Measurements from ENCODE around the gene MRPL55.

The MRPL55 gene

GRCh38 chr1:228065543-228066347 is 43.4 kb downstream of the MRPL55 start:
- no peaks in the 10 kb centered on the region for H3K9me3 Mint-ChIP-seq
- H3K27me3 Mint-ChIP-seq (ENCODE audit: low read depth, poor library complexity): peaks cover 25% of the 10 kb centered on the region
- no peak overlapping the region for H3K4me3 Mint-ChIP-seq
- no peaks in the 10 kb centered on the region for H3K36me3 Mint-ChIP-seq (ENCODE audit: low read depth)
- peaks cover 12% of the 10 kb centered on the region for H3K4me1 Mint-ChIP-seq
- H3K27ac Mint-ChIP-seq: no peak overlapping the region
- DNase-seq: no peak
- TF ChIP-seq, protein P1, sequence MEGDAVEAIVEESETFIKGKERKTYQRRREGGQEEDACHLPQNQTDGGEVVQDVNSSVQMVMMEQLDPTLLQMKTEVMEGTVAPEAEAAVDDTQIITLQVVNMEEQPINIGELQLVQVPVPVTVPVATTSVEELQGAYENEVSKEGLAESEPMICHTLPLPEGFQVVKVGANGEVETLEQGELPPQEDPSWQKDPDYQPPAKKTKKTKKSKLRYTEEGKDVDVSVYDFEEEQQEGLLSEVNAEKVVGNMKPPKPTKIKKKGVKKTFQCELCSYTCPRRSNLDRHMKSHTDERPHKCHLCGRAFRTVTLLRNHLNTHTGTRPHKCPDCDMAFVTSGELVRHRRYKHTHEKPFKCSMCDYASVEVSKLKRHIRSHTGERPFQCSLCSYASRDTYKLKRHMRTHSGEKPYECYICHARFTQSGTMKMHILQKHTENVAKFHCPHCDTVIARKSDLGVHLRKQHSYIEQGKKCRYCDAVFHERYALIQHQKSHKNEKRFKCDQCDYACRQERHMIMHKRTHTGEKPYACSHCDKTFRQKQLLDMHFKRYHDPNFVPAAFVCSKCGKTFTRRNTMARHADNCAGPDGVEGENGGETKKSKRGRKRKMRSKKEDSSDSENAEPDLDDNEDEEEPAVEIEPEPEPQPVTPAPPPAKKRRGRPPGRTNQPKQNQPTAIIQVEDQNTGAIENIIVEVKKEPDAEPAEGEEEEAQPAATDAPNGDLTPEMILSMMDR (IDR thresholded peaks at IDR 0.05): no peak

DNA sequence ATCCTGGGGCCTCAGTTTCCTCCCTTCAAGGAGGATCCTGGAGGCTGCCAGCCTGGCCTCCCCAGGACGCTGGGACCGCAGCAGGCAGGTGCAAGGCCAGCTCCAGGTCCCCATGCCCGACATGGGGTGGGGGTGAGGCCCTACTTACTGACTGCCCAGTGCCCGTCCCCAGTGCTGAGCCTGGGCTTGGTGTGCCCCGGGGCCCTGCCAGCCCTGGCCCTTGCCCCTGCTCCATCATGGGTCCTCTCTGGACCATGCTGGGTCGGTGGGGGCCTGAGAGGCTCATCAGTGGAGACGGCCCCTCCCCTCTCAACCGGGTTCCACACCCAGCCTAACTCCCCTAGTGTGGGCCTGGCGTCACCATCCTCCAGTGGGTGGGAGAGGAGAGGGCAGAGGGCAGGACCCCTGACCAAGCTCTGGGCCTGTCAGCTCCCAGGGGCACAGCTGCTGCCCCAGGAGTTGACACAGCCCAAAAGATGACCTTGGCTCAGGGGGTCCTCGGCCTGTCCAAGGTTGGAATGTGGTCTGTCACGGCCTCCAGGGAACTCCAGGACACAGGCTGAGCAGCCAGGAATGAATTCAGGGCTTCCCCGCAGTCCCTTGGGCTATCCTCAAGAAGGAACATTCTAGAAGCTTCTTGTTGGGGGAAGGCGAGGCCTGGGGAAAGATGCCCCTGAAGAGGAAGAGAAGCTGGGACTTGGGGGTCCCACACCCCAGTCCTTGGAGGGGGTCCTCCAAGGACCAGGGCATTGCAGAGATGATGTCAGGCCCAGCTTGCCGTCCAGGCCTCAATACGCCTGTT is 44.2 kb downstream of the MRPL55 start:
- no peak for DNase-seq
- Mint-ChIP-seq H3K4me3 (no peak overlapping the region), H3K9me3 (no peaks in the 10 kb centered on the region), H3K36me3 (ENCODE audit: low read depth) (no peaks in the 10 kb centered on the region), H3K27ac (no peak overlapping the region), H3K4me1 (peaks cover 12% of the 10 kb centered on the region), H3K27me3 (ENCODE audit: low read depth, poor library complexity) (peaks cover 30% of the 10 kb centered on the region)
- TF ChIP-seq, protein P1 (IDR thresholded peaks at IDR 0.05): no peak

DNA sequence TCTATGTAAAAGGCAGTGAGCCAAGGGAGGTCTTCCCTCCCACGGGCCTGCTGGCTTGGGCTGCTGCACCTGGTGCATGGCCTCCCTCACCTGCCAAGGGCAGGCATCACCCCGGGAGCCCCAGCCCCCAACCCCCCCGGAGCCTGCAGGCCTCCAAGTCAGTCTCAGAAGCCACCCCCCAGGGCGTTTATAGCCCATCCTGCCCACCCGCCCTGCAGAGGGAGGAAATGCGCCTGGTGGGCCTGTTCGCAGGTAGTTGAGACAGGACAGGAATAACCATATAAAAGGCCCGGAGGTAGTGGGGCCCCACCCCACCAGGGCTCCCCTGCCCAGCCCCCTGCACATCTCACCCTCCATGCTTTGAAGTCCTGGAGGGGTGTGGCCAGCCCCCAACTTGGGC is 44.8 kb downstream of the MRPL55 start:
- peaks cover 31% of the 10 kb centered on the region for H3K27me3 Mint-ChIP-seq (ENCODE audit: low read depth, poor library complexity)
- no peak for DNase-seq
- no peaks in the 10 kb centered on the region for H3K9me3 Mint-ChIP-seq
- peaks cover 12% of the 10 kb centered on the region for H3K4me1 Mint-ChIP-seq
- H3K27ac Mint-ChIP-seq: no peak overlapping the region
- TF ChIP-seq, protein P1 (IDR thresholded peaks at IDR 0.05): no peak
- H3K36me3 Mint-ChIP-seq (ENCODE audit: low read depth): no peaks in the 10 kb centered on the region
- no peak overlapping the region for H3K4me3 Mint-ChIP-seq

- peaks cover under 1% of the 10 kb centered on the region for H3K9me3 Mint-ChIP-seq
- TF ChIP-seq, protein P1 (IDR thresholded peaks at IDR 0.05): no peak
- H3K27me3 Mint-ChIP-seq (ENCODE audit: low read depth, poor library complexity): peaks cover 39% of the 10 kb centered on the region
- DNase-seq: no peak
- H3K27ac Mint-ChIP-seq: no peak overlapping the region
- H3K4me1 Mint-ChIP-seq: peaks cover 12% of the 10 kb centered on the region
- no peak overlapping the region for H3K4me3 Mint-ChIP-seq
- no peaks in the 10 kb centered on the region for H3K36me3 Mint-ChIP-seq (ENCODE audit: low read depth)
Measured at GRCh38 chr1:228063251-228064191, 45.6 kb downstream of the MRPL55 start.

- Mint-ChIP-seq H3K4me3 (no peak overlapping the region), H3K4me1 (peaks cover 12% of the 10 kb centered on the region), H3K9me3 (peaks cover 6% of the 10 kb centered on the region), H3K36me3 (ENCODE audit: low read depth) (no peaks in the 10 kb centered on the region), H3K27ac (no peak overlapping the region), H3K27me3 (ENCODE audit: low read depth, poor library complexity) (peaks cover 43% of the 10 kb centered on the region)
- TF ChIP-seq, protein P1 (IDR thresholded peaks at IDR 0.05): no peak
- DNase-seq: no peak
Measured at GRCh38 chr1:228062812-228063211, 46.3 kb downstream of the MRPL55 start.

Measured in nephron progenitor cell (in vitro differentiated cells).